Measurements from ENCODE around the gene DSC1.
"Not testable (repeated sequence)": the region's sequence is repeated elsewhere in the genome, so short reads cannot be mapped to it uniquely, and the experiment has no call there.

Gene DSC1

GRCh38 chr18:31170335-31170734 is 7.7 kb upstream of the DSC1 start:
- DNase-seq, result no peak

- DNase-seq, result no peak
These were observed 250 bp downstream of the DSC1 start for GRCh38 chr18:31162419-31162793.

GRCh38 chr18:31161757-31162418 is 768 bp downstream of the DSC1 start:
- DNase-seq, result no peak

GRCh38 chr18:31156821-31157763 is 5.6 kb downstream of the DSC1 start:
- no peak for DNase-seq

GRCh38 chr18:31155498-31155897 is 7.2 kb downstream of the DSC1 start:
- DNase-seq, result no peak

GRCh38 chr18:31154181-31154580 is 8.5 kb downstream of the DSC1 start:
- DNase-seq, result peak; percentile 44

- no peak for DNase-seq
These were observed 13.3 kb downstream of the DSC1 start for GRCh38 chr18:31149351-31149750.

GRCh38 chr18:31148600-31148999 is 14.1 kb downstream of the DSC1 start:
- DNase-seq, result no peak

- DNase-seq, result no peak
These were observed 15.8 kb downstream of the DSC1 start for GRCh38 chr18:31146809-31147208.

- no peak for DNase-seq
These were observed 19.6 kb downstream of the DSC1 start for GRCh38 chr18:31143025-31143424.

- DNase-seq, result no peak
These were observed 23.9 kb downstream of the DSC1 start for GRCh38 chr18:31138709-31139108.

GRCh38 chr18:31134988-31135529 is 27.6 kb downstream of the DSC1 start:
- DNase-seq, result no peak

- no peak for DNase-seq
These were observed 33.1 kb downstream of the DSC1 start for GRCh38 chr18:31129398-31130115.

- no peak for DNase-seq
These were observed 36.8 kb downstream of the DSC1 start for GRCh38 chr18:31125878-31126277.

GRCh38 chr18:31123125-31123524 is 39.5 kb downstream of the DSC1 start:
- DNase-seq, result not testable (repeated sequence)

- no peak for DNase-seq
These were observed 42.1 kb downstream of the DSC1 start for GRCh38 chr18:31120594-31120993.

GRCh38 chr18:31116853-31117595 is 45.6 kb downstream of the DSC1 start:
- DNase-seq, result no peak

GRCh38 chr18:31112804-31113203 is 49.9 kb downstream of the DSC1 start:
- DNase-seq, result no peak

- DNase-seq, result no peak
These were observed 56.9 kb downstream of the DSC1 start for GRCh38 chr18:31105733-31106132.

GRCh38 chr18:31104444-31104843 is 58.2 kb downstream of the DSC1 start:
- no peak for DNase-seq

- DNase-seq, result no peak
These were observed 59.2 kb downstream of the DSC1 start for GRCh38 chr18:31103423-31103822.

- no peak for DNase-seq
These were observed 59.7 kb downstream of the DSC1 start for GRCh38 chr18:31102941-31103340.
